WTC11 (cell line): Measurements from ENCODE around the gene LYPD6B. TPM values are rescaled to one million over a fixed set of nuclear protein-coding genes. Genes with fewer than 3 reads are reported as not detected.

Experiments used
- ATAC-seq: fragments of 200-7000 bp; cut with Tn5 transposase; 2 replicates; pipeline ENCODE4 v1.10.0; 2021; ENCODE audit warnings: mild to moderate bottlenecking, moderate library complexity
- CTCF ChIA-PET: fragments of 300-600 bp; sonication (Branson Sonifier 250); formaldehyde crosslinking; loops from one replicate; lab custom pipeline; 2021; ENCODE audit warnings: antibody characterized with exemption; lab: Charles Lee
- POLR2A ChIA-PET: fragments of 350-600 bp; sonication (Branson Sonifier 250); formaldehyde crosslinking; loops from one replicate; lab custom pipeline; 2021; ENCODE audit warnings: antibody characterized with exemption; lab: Charles Lee
- DNase-seq: peaks from one replicate; pipeline ENCODE4 v3.0.0; 2021; ENCODE audit warnings: low spot score
- H3K27ac Mint-ChIP-seq: 2 replicates; pipeline ENCODE4 v1.8.0; 2021; ENCODE audit warnings: mixed read lengths
- H3K27me3 Mint-ChIP-seq: 2 replicates; pipeline ENCODE4 v1.8.0; 2021; ENCODE audit warnings: low read depth, mild to moderate bottlenecking, moderate library complexity, mixed read lengths
- H3K36me3 Mint-ChIP-seq: 2 replicates; pipeline ENCODE4 v1.8.0; 2021; ENCODE audit warnings: mixed read lengths
- H3K4me1 Mint-ChIP-seq: 2 replicates; pipeline ENCODE4 v1.8.0; 2022; ENCODE audit warnings: mixed read lengths
- H3K4me3 Mint-ChIP-seq: 2 replicates; pipeline ENCODE4 v1.8.0; 2021; ENCODE audit warnings: mild to moderate bottlenecking, moderate library complexity, mixed read lengths
- H3K9me3 Mint-ChIP-seq: 2 replicates; pipeline ENCODE4 v1.8.0; 2021; ENCODE audit warnings: mixed read lengths
- ATF1 ChIP-seq: sonication (generic); formaldehyde crosslinking; IDR thresholded peaks from 2 replicates; pipeline ENCODE4 v1.8.1; 2023; ENCODE audit warnings: mild to moderate bottlenecking, moderate library complexity, missing genetic modification reagents
- CREB1 ChIP-seq: sonication (generic); formaldehyde crosslinking; IDR thresholded peaks from 2 replicates; pipeline ENCODE4 v1.8.0; 2023; ENCODE audit warnings: mild to moderate bottlenecking, missing genetic modification reagents
- ETV6 ChIP-seq: sonication (generic); formaldehyde crosslinking; IDR thresholded peaks from 2 replicates; pipeline ENCODE4 v1.8.1; 2022; ENCODE audit warnings: mild to moderate bottlenecking, missing genetic modification reagents
- FOXJ3 ChIP-seq: sonication (generic); formaldehyde crosslinking; IDR thresholded peaks from 2 replicates; pipeline ENCODE4 v1.9.0; 2021; ENCODE audit warnings: missing genetic modification reagents, mild to moderate bottlenecking, borderline replicate concordance
- KAT7 ChIP-seq: sonication (generic); formaldehyde crosslinking; IDR thresholded peaks from 2 replicates; pipeline ENCODE4 v1.8.1; 2023; ENCODE audit warnings: missing genetic modification reagents, mild to moderate bottlenecking, borderline replicate concordance
- NR1H2 ChIP-seq: sonication (generic); formaldehyde crosslinking; IDR thresholded peaks from 2 replicates; pipeline ENCODE4 v1.9.0; 2021; ENCODE audit warnings: mild to moderate bottlenecking, moderate library complexity, missing genetic modification reagents
- NR2C2 ChIP-seq: sonication (generic); formaldehyde crosslinking; IDR thresholded peaks from 2 replicates; pipeline ENCODE4 v1.8.0; 2022; ENCODE audit warnings: mild to moderate bottlenecking, missing genetic modification reagents
- PRDM15 ChIP-seq: sonication (generic); formaldehyde crosslinking; IDR thresholded peaks from 2 replicates; pipeline ENCODE4 v1.8.0; 2022; ENCODE audit warnings: missing genetic modification reagents
- SMAD3 ChIP-seq: sonication (generic); formaldehyde crosslinking; IDR thresholded peaks from 2 replicates; pipeline ENCODE4 v1.8.0; 2022; ENCODE audit warnings: missing genetic modification reagents, mild to moderate bottlenecking, borderline replicate concordance
- STAT6 ChIP-seq: sonication (generic); formaldehyde crosslinking; conservative IDR thresholded peaks from 2 replicates; pipeline ENCODE4 v1.8.1; 2023; ENCODE audit warnings: mild to moderate bottlenecking, low read depth, missing genetic modification reagents, moderate library complexity
- TP53 ChIP-seq: sonication (generic); formaldehyde crosslinking; IDR thresholded peaks from 2 replicates; pipeline ENCODE4 v1.8.1; 2023; ENCODE audit warnings: mild to moderate bottlenecking, missing genetic modification reagents
- ZNF317 ChIP-seq: sonication (generic); formaldehyde crosslinking; IDR thresholded peaks from 2 replicates; pipeline ENCODE4 v1.8.1; 2023; ENCODE audit warnings: low read depth, mild to moderate bottlenecking, moderate library complexity, missing genetic modification reagents, borderline replicate concordance
- ZNF532 ChIP-seq: fragments of 250-450 bp; sonication (Bioruptor Pico); IDR thresholded peaks from 2 replicates; pipeline ENCODE4 v1.9.0; 2021; ENCODE audit warnings: mild to moderate bottlenecking, borderline replicate concordance
- total RNA-seq: library from RNA; stranded (reverse); gene quantifications from 3 replicates; pipeline ENCODE4 v1.2.3, GENCODE V29; 2021
- TF ChIP-seq, protein P1 (sequence below): sonication (generic); formaldehyde crosslinking; IDR thresholded peaks from 2 replicates; pipeline ENCODE4 v1.8.0; 2022; ENCODE audit warnings: mild to moderate bottlenecking, missing genetic modification reagents
- TF ChIP-seq, protein P2 (sequence below): fragments of 200-600 bp; IDR thresholded peaks from 2 replicates; pipeline ENCODE4 v1.8.0; 2022; ENCODE audit warnings: antibody characterized with exemption

The LYPD6B gene
- total RNA-seq, 1 experiment from 2014 or later: 1.6 TPM

- TF ChIP-seq ZNF532 (no peak), FOXJ3 (CRISPR knock-in tag) (no peak), ATF1 (CRISPR knock-in tag) (no peak)
- TF ChIP-seq, all 79 proteins: peak for 0
These were observed 42.5 kb downstream of the LYPD6B start (continued) for GRCh38 chr2:149080971-149081370.

- TF ChIP-seq TP53 (CRISPR knock-in tag) (no peak), ZNF317 (no peak), KAT7 (CRISPR knock-in tag) (no peak), NR2C2 (CRISPR knock-in tag) (no peak)
- TF ChIP-seq, protein P1, sequence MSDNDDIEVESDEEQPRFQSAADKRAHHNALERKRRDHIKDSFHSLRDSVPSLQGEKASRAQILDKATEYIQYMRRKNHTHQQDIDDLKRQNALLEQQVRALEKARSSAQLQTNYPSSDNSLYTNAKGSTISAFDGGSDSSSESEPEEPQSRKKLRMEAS (CRISPR knock-in tag): no peak
- ATAC-seq (no peak), DNase-seq (no peak)
- Mint-ChIP-seq H3K9me3 (no peaks in the 10 kb centered on the region), H3K4me3 (no peak overlapping the region), H3K27me3 (peaks cover 25% of the 10 kb centered on the region), H3K27ac (no peak overlapping the region), H3K36me3 (no peaks in the 10 kb centered on the region), H3K4me1 (peaks cover 61% of the 10 kb centered on the region)
- ChIA-PET POLR2A (no interaction called here), CTCF (interaction anchor here (1.6 kb wide), 1 partner anchor 65 kb away, joined by 4 read pairs; no protein-coding TSS in a partner anchor)
These were observed 43.6 kb downstream of the LYPD6B start for GRCh38 chr2:149082079-149082478.

DNA sequence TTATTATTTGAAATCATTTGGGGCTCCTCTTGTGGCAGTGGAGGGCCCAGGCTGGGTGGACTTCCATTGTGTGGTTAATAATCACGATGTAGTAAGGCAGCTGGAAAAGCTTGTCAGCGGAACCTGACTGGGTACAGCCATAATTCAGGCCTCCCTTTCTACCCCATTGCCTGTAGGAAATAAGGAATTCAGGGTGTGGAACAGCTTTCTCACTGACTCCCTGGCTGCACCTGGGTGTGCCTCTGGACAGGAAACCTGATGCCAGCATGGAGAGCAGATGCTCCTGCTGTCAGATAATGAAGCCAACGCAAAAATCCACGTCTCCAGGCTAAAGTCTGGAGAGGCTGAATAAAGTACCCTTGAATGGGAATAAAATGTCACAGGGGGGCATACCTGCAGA, 44.2 kb downstream of the LYPD6B start:
- no peak overlapping the region; the same call in 1 of the 2 replicates for H3K27ac Mint-ChIP-seq
- TF ChIP-seq PRDM15 (CRISPR knock-in tag): no peak
- no peak for TF ChIP-seq STAT6 (CRISPR knock-in tag)
- TF ChIP-seq SMAD3 (CRISPR knock-in tag): no peak
- no peak for TF ChIP-seq ZNF532
- no peak for TF ChIP-seq ETV6 (CRISPR knock-in tag)
- TF ChIP-seq ZNF317: no peak
- TF ChIP-seq NR1H2 (CRISPR knock-in tag): no peak
- TF ChIP-seq, protein P2, sequence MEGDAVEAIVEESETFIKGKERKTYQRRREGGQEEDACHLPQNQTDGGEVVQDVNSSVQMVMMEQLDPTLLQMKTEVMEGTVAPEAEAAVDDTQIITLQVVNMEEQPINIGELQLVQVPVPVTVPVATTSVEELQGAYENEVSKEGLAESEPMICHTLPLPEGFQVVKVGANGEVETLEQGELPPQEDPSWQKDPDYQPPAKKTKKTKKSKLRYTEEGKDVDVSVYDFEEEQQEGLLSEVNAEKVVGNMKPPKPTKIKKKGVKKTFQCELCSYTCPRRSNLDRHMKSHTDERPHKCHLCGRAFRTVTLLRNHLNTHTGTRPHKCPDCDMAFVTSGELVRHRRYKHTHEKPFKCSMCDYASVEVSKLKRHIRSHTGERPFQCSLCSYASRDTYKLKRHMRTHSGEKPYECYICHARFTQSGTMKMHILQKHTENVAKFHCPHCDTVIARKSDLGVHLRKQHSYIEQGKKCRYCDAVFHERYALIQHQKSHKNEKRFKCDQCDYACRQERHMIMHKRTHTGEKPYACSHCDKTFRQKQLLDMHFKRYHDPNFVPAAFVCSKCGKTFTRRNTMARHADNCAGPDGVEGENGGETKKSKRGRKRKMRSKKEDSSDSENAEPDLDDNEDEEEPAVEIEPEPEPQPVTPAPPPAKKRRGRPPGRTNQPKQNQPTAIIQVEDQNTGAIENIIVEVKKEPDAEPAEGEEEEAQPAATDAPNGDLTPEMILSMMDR: no peak
- TF ChIP-seq CREB1 (CRISPR knock-in tag): no peak

More for the DNA sequence above, 44.2 kb downstream of the LYPD6B start:
- Mint-ChIP-seq H3K36me3 (no peaks in the 10 kb centered on the region), H3K27me3 (peaks cover 25% of the 10 kb centered on the region), H3K4me3 (no peak overlapping the region; the same call in 1 of the 2 replicates), H3K9me3 (no peaks in the 10 kb centered on the region), H3K4me1 (peaks cover 54% of the 10 kb centered on the region)
- DNase-seq (no peak), ATAC-seq (peak; percentile 46)
- POLR2A ChIA-PET: no interaction called here
- CTCF ChIA-PET: interaction anchor here (1.4 kb wide), 1 partner anchor 42 kb away, joined by 5 read pairs; no protein-coding TSS in a partner anchor
